DMS 273 (cell line): Measurements from ENCODE around the gene PHF2.

Source experiments
- DNase-seq: peaks from one replicate; lab custom pipeline; 2025; ENCODE audit not compliant: unreplicated experiment; lab: John Stamatoyannopoulos, UW

Gene PHF2

GRCh38 chr9:93576258-93577077 is at the start of gene PHF2:
Gene PHF2 (plus strand): TSS chr9:93576584. CDS start chr9:93576774, 190 bp downstream.
- peak; percentile 69 for DNase-seq

GRCh38 chr9:93531374-93531773 is 45.0 kb upstream of the PHF2 start:
- DNase-seq: peak; percentile 3

- no peak for DNase-seq
These were observed 44.2 kb upstream of the PHF2 start for GRCh38 chr9:93532141-93532540.

GRCh38 chr9:93533863-93534262 is 42.5 kb upstream of the PHF2 start:
- DNase-seq: peak; percentile 3

GRCh38 chr9:93536167-93536566 is 40.2 kb upstream of the PHF2 start:
- DNase-seq: peak; percentile 46

GRCh38 chr9:93536874-93537273 is 39.5 kb upstream of the PHF2 start:
- no peak for DNase-seq

- no peak for DNase-seq
These were observed 36.1 kb upstream of the PHF2 start for GRCh38 chr9:93540305-93540704.

GRCh38 chr9:93541005-93541404 is 35.4 kb upstream of the PHF2 start:
- DNase-seq: no peak

- DNase-seq: no peak
These were observed 34.6 kb upstream of the PHF2 start for GRCh38 chr9:93541581-93542349.

- no peak for DNase-seq
These were observed 33.3 kb upstream of the PHF2 start for GRCh38 chr9:93543117-93543516.

- no peak for DNase-seq
These were observed 30.0 kb upstream of the PHF2 start for GRCh38 chr9:93546356-93546755.

- no peak for DNase-seq
These were observed 26.8 kb upstream of the PHF2 start for GRCh38 chr9:93549611-93550010.

GRCh38 chr9:93552923-93553322 is 23.5 kb upstream of the PHF2 start:
- DNase-seq: no peak

GRCh38 chr9:93555370-93555769 is 21.0 kb upstream of the PHF2 start:
- DNase-seq: no peak

GRCh38 chr9:93557366-93558137 is 18.8 kb upstream of the PHF2 start:
- DNase-seq: no peak

- DNase-seq: no peak
These were observed 17.9 kb upstream of the PHF2 start for GRCh38 chr9:93558503-93558902.

- no peak for DNase-seq
These were observed 15.4 kb upstream of the PHF2 start for GRCh38 chr9:93560991-93561390.

GRCh38 chr9:93562157-93562556 is 14.2 kb upstream of the PHF2 start:
- DNase-seq: no peak

GRCh38 chr9:93565089-93565488 is 11.3 kb upstream of the PHF2 start:
- no peak for DNase-seq

- peak; percentile 98 for DNase-seq
These were observed 9.7 kb upstream of the PHF2 start for GRCh38 chr9:93566408-93567270.
